IPS DF 4.7 (cell line): ENCODE measurements around the gene ASAP2.

Experiments used
- DNase-seq: peaks from one replicate; pipeline ENCODE4 v3.0.0-alpha.2; 2013; ENCODE audit warnings: low spot score; ENCODE audit errors: extremely low read depth

Gene ASAP2

DNA sequence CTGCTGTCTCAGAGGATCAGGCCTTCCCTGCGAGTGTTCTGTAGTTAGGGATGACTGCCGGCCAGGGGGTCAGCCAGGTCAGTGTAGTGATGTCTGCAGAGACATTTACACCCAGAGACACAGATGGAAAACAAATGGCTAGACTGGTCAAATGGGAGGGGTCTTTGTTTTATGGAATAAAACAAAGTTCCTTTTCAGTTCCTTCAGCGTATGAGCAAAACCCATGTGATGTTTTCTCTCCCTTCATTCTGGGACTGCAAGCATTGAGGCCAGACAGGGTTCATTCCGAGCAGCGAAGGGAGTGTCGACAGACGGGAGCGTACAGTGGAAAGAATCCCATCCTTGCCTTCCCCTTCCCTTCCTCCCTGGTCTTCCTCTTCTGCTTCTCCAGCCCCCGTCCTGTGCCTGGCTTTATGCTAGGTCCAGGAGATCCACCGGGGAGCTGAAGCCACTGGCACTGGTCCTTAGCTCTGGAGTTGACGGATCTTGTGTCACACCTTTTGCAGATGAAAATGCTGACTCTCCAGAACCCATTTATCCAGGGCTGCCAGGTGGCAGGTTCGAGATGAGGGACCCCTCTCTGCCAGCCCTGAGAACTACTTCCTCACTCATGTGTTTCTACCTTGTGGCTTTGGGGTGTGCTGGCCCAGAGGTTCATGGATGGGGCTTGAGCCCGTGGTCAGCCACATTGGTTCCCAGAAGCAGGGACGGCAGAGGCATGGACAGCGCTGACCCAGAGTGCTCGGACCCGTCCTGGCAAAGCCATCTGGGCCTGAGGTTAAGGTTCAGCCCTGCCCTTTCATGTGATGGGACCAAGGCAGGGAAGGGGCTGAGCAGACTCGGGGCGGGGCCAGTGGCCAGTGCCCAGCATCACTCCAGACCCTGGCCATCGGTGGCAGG lies 192.5 kb downstream of the ASAP2 start:
- no peak for DNase-seq

DNA sequence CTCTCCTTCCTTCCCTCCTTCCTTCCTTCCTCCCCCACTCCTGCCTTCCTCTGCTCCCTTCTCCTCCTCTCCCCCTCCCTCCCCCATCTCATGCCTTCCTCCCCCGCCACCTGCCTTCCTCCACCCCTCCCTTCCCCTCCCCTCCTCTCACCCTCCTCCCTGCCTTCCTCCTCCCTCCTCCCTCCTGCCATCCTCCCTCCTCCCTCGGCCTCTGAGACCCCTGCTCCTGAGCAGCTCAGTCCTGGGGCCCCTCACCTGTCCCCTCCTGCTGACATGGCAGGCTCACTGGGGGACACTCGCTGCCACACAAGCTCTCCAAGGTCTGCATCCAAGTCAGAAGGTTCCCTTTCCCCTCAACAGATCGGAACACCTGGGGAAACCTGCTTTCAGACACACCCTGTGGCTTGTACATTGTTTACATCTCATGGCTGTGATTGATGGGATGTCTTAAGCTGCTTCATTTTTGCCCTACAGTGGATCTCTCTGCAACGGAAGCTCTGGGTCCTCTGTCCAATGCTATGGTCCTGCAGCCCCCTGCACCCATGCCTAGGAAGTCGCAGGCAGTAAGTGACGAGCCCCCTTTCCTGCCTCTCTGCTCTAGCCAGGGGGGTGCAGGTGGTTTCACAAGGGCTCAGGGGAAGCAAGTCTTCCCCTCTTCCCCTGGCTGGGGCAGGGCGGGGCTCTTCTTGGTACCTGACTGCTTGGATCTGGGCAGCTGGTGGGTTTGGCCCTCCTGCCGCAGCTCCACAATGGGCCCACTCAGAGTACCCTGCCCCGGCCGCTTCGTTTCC lies 193.9 kb downstream of the ASAP2 start:
- DNase-seq: no peak

DNA sequence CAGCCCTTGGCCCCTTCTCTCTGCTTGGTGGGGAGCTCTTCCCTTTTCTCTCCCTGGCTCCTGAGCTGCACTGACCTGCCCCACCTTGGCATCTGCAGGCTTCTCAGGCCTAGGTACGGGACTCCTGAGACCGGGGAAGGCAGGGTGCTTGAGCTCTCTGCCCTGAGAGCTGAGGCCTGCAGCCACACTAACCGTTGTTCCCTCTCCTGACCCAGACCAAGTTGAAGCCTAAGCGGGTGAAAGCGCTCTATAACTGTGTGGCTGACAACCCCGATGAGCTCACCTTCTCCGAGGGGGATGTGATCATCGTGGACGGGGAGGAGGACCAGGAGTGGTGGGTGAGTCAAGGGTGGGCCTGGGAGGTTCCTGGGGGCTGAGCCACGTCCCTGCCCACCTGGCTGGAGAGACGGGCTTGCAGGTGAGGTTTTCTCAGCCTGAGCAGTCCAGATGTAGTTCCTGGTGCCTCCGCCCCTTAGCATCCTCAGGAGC lies 194.5 kb downstream of the ASAP2 start:
- DNase-seq: no peak

DNA sequence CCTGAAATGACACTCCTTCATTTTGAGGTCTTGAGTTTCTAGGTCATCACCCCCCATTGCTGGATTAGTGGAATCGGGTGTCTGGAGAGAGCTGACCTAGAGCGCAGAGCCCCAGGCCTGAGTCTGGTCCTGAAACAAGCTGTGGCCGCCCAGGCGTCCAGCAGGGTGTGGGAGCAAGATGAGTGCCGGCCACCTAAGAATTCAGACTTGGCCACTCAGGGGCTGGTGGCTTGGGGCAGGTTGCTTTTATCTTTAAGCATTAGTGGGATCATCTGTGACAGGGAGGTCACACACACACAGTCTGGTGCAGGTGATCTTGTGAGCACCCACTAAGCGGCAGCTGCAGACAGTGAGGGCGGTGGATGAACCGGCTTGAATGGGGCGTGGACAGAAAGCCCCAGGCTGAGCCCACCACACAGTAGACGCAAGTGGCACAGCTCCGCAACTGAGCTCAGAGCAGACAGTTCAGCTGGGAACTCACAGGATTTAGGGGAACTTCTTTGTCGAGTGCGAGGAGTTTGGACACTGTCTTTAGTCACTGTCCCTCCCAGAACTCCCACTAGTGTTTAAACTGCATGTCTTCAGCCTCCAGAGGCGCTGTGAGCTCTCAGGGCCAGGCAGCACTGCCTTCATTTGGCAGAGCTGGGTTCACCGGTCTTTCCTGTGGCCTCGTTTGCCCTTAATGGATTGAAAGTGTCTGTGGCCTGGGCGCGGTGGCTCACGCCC lies 195.2 kb downstream of the ASAP2 start:
- DNase-seq: no peak

DNA sequence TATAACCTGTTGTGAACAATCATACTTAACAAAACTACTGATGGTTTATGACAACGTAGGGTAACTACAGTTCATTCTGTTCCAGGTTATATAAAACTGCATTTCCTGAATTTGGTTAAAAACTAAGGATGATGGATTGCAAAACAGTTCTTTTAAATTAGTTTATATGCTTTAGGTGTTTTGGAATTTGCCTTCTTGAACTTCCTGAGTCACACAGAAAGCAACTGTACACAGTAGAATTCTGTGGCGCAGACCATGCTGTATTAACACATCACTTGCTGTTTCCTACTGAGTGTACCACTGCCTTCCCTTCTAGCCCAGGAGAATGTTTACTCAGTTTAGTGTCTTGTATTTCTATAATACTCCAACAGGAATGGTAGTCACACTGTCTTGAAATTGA lies 197.3 kb downstream of the ASAP2 start:
- no peak for DNase-seq

DNA sequence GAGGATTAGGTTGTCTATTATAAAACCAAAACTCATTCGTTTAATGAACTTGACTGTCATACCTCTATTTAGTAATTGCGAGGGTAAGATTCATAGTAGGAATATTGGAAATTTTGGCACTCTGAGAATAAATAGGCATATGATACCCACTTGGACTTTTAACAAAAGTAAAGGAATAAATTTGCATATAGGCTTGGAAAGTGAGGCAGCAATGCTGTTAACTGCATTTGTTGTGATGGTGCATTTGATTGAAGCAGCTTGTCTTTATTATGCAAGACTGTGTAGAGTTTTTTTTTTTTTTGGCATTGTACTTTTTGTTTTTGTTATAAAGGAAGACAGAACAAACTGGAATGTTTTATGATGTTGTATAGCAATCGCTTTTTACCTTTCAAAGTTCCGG lies 197.8 kb downstream of the ASAP2 start:
- DNase-seq: no peak

DNA sequence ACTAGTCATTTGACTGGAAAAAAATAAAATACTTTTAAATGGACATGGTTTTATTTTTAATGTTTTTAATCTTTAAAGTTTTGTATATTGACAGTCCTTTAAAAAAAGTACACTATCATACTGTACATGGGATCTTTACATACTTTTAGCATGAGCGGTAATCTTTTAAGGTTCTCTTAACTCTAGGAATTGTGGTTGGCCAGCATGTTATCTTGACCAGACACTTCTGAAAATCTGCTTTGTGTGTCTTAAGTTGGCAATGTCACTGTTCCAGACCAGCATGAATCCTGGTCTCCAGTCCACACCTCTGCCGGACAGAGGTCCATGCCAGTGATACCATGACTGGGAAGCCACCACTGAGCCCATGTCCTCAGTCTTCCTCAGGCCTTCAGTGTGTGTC lies 199.0 kb downstream of the ASAP2 start:
- DNase-seq: no peak

DNA sequence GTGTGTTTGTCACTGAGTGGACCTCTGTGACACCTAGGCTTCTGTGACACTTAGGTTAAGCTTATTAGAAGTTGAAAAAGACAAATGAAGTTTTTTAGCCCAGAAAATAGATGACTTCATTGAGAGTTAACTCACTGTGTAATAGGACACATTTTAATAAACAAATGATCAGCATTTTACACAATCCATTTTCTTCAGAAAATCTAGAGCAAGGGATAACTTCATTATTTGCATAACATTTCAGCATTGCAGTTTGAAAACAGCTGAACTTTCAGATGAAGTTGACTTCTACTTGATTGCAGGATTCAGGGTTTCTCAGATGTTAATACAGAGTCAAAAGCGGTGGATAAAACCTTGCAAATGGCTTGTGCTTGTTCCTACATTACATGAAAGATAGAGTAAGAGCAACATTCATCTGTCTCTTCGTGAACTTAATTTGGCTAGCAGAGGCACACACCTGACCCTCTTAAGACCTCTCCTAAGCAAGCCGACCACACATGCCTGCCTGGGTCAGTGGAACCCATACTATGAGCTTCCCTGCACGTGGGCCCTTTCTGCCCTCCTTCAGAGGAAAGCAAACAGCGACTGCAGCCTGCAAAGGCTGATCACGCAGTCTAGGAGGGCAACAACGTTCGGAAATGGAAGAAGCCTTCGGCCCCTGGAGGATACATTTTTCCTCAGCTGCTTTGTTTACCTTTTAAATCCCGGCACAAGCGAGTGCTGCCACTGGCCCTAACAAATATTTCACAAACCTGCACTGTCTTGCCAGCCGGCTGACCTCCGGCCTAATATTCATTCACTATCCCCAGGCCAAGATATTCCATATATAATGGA lies 200.1 kb downstream of the ASAP2 start:
- DNase-seq: no peak

DNA sequence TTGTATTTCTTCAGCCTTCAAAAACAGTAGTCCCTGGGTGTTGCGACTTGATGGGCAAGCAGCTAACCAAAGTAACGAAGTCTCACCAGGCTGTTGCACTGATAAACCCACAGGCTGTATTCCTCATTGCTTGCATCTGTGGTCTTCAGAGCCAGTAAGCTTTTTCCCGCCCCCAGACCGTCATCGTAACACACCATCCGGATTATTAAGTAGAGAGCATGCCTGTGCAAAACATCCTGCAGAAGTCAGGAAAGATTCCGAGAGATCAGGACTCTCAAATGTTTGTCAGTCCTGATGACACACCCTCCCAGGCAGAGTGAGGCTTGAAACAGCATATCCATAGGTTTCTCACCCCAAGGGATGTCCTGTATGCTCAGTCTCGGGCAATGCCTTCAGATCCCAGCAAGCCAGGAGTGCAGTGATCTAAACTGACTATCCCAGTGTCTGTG lies 200.8 kb downstream of the ASAP2 start:
- DNase-seq: no peak

DNA sequence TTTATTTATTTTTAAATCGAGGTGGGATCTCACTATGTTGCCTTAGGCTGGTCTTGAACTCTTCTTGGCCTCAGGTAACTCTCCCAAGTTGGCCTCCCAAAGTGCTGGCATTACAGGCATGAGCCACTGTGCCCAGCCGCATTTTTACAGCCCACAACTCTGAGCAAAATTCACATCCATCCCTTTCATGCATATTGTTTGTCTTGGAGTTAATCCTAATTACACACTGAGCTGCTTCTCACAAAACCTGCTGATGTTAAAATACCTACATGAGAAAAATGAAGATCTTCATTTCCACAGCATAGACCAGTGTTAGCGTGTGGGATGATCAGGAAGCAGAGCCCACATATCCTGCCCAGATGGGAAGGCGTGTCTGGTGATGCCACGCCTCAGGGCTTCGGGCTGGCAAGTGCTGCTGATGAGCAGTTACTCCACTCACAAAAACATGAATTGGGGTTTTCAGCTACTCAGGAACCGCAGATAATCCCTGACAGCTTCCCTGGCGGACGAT lies 202.1 kb downstream of the ASAP2 start:
- no peak for DNase-seq

DNA sequence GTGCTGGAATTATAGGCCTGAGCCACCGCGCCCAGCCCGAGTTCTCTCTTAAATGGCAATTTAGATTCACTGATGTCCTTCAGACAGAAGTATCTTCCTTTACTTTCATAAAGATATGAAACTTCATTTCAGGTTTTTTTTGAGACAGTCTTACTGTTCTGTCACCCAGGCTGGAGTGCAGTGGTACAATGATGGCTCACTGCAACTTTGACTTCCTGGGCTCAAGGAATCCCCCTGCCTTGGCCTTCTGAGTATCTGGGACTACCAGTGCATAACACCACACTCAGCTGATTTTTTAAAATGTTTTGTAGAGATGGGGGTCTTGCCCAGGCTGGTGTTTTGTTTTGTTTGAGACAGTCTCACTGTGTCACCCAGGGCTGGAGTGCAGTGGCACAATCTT lies 203.5 kb downstream of the ASAP2 start:
- DNase-seq: no peak

DNA sequence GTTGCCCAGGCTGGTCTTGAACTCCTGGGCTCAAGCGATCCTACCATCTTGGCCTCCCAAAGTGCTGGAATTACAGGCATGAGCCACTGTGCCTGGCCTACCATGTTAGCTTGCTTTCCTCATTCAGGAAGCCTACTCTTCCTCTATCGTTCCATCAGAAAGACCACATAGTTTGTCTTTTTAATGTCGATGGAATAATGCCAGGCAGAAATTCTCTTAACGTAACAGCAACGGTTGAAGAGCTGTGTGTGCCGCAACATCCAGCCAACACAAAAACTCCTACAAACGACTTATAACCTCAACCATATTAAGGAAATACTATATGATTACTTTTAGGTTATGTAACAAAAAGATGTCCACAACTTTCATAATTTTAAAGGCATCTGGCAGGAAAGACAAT lies 206.2 kb downstream of the ASAP2 start:
- no peak for DNase-seq

DNA sequence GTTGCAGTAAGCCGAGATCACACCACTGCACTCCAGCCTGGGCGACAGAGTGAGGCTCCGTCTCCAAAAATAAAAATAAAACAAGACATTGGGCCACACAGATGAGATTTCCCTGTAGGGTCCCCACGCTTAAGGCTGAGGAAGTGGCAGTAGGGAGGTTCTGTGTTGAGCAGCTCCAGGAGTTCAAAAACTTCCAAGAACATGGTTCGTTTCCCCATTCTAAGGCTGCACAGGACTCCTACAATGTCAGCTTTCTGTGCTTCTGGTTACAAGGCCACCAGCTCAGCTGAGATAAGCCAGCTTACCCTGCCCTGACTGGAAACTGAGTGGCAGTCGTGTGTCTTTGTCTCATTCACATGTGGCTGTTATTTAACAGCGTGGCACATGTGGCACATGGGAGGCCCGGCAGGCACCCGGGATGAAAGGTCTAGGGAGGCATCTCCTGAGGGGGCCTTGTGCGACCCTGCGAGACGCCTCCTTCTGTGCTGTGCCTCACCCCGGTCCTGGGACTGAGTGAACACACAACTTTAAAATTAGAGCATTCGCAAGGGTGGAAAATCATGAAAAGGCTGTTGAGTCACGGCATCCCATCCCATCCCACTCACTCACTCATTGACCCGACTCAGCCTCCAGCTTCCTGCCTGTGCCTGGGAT lies 209.0 kb downstream of the ASAP2 start:
- no peak for DNase-seq

DNA sequence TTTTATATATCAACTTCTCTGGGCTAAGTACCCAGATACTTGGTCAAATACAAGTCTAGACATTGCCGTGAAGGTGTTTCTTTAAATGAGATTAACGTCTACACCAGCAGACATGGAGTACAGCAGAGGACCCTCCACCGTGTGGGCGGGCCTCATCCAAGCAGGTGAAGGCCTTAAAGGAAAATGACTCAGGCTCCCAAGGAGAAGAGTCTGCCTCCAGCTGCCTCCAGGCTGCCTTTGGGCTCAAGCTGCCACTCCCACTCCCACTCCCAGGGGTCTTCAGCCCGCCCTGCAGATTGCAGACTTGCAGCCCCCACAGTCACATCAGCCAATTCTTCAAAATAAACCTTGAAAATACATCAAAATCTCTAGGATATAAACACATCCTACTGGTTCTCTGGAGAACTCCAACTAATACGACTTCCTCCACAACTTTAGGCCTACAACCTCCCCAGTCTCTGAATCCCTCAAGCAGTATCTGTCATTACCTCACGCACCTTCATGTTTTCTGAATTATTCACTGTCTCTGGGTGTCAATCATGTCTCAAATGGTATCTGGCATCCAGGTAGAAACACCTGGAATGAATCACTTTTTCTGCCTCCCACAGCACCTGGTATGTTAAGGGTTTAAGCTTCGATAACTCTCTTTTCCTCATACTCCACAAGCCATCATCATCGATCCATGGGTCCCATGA lies 209.8 kb downstream of the ASAP2 start:
- no peak for DNase-seq

DNA sequence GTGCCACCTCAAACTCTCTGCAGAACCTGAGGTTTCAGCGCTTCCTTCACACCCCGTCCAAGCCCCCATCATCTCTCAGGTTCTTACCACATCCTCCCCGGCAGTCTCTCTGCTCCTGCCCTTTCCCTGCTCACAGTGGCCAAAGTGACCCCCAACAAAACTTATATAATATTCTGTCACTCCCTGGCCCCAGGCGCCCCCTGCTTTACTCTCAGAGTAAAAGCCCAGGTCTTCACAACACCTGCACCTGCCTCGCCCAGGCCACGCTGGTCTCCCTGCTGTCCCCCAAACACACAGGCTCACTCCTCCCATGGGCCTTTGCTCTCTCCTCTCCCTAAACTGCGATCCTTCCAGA lies 210.3 kb downstream of the ASAP2 start:
- no peak for DNase-seq

DNA sequence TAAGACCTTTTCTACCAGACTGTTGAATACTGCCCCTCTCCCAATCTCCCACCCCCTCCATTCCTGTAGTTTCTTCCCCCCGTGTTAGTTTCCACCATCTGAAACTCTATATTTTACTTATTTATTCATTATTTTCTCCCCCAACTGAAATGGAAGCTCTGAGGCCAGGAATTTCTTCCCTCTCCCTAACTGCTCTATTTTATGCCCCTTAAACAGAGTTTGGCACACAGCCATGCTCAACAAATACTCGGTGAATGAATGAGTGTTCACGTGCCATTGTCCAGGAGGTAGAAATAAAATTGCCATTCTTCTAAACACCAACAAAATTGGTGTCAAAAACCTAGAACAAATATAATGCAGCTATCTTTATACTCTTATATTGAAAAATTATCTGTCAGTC lies 211.1 kb downstream of the ASAP2 start:
- DNase-seq: no peak

DNA sequence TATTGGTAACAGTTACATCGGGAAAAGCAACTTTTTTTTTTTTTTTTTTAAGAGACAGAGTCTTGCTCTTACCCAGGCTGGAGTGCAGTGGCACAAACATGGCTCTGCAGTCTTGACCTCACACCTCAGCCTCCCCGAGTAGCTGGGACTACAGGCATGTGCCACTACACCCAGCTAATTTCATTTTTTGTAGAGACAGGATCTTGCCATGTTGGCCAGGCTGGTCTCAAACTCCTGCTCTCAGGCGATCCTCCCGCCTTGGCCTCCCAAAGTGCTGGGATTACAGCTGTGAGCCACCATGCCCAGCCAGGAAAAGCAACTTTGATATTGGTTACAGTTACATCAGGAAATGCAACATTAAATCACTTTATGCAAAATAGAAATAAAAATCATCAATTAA lies 212.1 kb downstream of the ASAP2 start:
- no peak for DNase-seq

DNA sequence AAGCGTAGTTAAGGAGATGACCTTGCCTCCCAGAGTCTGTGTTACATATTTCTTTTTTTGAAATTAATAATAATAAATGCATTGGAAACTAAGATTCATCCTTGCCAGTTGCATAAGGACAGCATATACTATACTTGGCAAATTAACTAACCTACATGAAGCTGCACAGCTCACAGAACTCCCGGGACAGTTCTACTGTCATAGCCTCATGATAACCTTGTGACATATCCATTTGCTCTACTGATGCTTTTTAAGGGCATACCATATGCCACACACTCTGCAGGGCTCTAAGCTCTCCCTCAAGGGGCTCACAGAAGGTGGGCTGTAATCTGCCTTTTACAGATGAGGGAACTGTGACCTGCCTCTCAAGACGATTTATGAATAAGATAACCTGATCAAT lies 212.9 kb downstream of the ASAP2 start:
- DNase-seq: no peak

DNA sequence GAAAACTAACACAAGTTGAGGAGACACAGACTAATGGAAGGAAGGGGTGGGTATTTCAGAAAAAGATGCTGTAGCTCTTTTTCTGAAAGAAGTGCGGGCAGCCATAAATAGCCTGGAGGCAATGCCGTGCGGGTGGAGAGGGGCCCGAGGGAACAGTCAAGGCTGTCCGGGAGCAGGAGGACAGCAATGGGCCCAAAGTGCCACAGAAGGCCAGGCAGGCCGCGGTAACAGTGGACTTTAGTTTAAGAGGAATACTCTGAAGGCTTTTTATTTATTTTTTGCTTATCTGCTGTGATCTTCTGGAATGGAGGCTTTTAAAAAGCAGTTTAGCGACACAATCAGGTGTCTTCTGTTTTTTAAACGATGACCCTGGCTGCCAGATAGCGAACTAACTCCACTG lies 213.9 kb downstream of the ASAP2 start:
- DNase-seq: no peak
